IMR-90 (cell line): Measurements from ENCODE around the gene TJAP1. TPM values are rescaled to one million over a fixed set of nuclear protein-coding genes. Genes with fewer than 3 reads are reported as not detected.
A peak's percentile ranks its signal among the peaks of the same experiment; 100 is the strongest.

Experiments
- ATAC-seq: fragments of 200-7000 bp; cut with Tn5 transposase; 2 replicates; pipeline ENCODE4 v1.9.1; 2020; ENCODE audit warnings: low read depth, mild to moderate bottlenecking, moderate library complexity
- BruUV-seq: library from RNA; stranded (reverse); fragments of 400-500 nt; replicated peaks from 2 replicates; lab custom pipeline; 2021; lab: Mats Ljungman, UMichigan
- CTCF ChIA-PET: fragments of 300-600 bp; formaldehyde crosslinking; extraction: SDS; loops from one replicate; lab custom pipeline; 2021; ENCODE audit warnings: antibody characterized with exemption; lab: Yijun Ruan, JAX
- POLR2A ChIA-PET: fragments of 300-600 bp; sonication (Branson Sonifier 250); formaldehyde crosslinking; loops from one replicate; lab custom pipeline; 2022; ENCODE audit warnings: antibody characterized with exemption; ENCODE audit not compliant: unreplicated experiment; lab: Charles Lee
- DNase-seq: peaks from one replicate; pipeline ENCODE4 v3.0.0; 2013
- H2AFZ ChIP-seq: replicated peaks from 2 replicates; pipeline ENCODE3; 2013; ENCODE audit warnings: low read length, mild to moderate bottlenecking; ENCODE audit not compliant: poor library complexity
- H2AK5ac ChIP-seq: 2 replicates; pipeline ENCODE4 v1.6.1; 2013; ENCODE audit warnings: low read depth, low read length, inconsistent platforms
- H2AK9ac ChIP-seq: replicated peaks from 2 replicates; pipeline ENCODE3; 2013; ENCODE audit warnings: mild to moderate bottlenecking, low read depth, low read length, moderate library complexity; ENCODE audit not compliant: poor library complexity
- H2BK120ac ChIP-seq: 2 replicates; pipeline ENCODE4 v1.6.1; 2013; ENCODE audit warnings: low read depth, low read length, inconsistent platforms
- H2BK15ac ChIP-seq: 3 replicates; pipeline ENCODE4 v1.6.1; 2013; ENCODE audit warnings: low read depth, low read length, inconsistent platforms
- H2BK20ac ChIP-seq: 2 replicates; pipeline ENCODE4 v1.6.1; 2013; ENCODE audit warnings: low read depth, mild to moderate bottlenecking, inconsistent platforms, low read length, moderate library complexity
- H2BK5ac ChIP-seq: 2 replicates; pipeline ENCODE4 v1.6.1; 2013; ENCODE audit warnings: mild to moderate bottlenecking, low read depth, low read length, inconsistent platforms; ENCODE audit not compliant: poor library complexity, severe bottlenecking
- H3K14ac ChIP-seq: replicated peaks from 2 replicates; pipeline ENCODE4 v1.6.1; 2013; ENCODE audit warnings: low read depth, low read length, inconsistent platforms
- H3K18ac ChIP-seq: 2 replicates; pipeline ENCODE4 v1.6.1; 2013; ENCODE audit warnings: low read depth, low read length, control low read depth
- H3K23ac ChIP-seq: 2 replicates; pipeline ENCODE4 v1.6.1; 2013; ENCODE audit warnings: low read depth, low read length, inconsistent platforms
- H3K27ac ChIP-seq: 2 replicates; pipeline ENCODE4 v1.5.1; 2013; ENCODE audit warnings: mild to moderate bottlenecking, control low read depth, low read length; ENCODE audit not compliant: insufficient read depth
- H3K27me3 ChIP-seq: 2 replicates; pipeline ENCODE4 v1.6.1; 2013; ENCODE audit warnings: low read length; ENCODE audit not compliant: control insufficient read depth, insufficient read depth
- H3K36me3 ChIP-seq: 2 replicates; pipeline ENCODE4 v1.6.1; 2013; ENCODE audit warnings: low read length, mixed read lengths; ENCODE audit not compliant: control insufficient read depth, insufficient read depth
- H3K4ac ChIP-seq: 2 replicates; pipeline ENCODE4 v1.6.1; 2013; ENCODE audit warnings: low read depth, low read length, inconsistent platforms
- H3K4me1 ChIP-seq: 2 replicates; pipeline ENCODE4 v1.6.1; 2013; ENCODE audit warnings: low read length, mixed read lengths; ENCODE audit not compliant: control insufficient read depth, insufficient read depth
- H3K4me2 ChIP-seq: 2 replicates; pipeline ENCODE4 v1.6.1; 2013; ENCODE audit warnings: low read depth, mild to moderate bottlenecking, control low read depth, low read length, moderate library complexity
- H3K4me3 ChIP-seq: 2 replicates; pipeline ENCODE4 v1.5.1; 2013; ENCODE audit warnings: low read depth, mild to moderate bottlenecking, control low read depth, low read length, moderate library complexity; ENCODE audit not compliant: insufficient read depth
- H3K56ac ChIP-seq: 2 replicates; pipeline ENCODE4 v1.6.1; 2013; ENCODE audit warnings: low read length, inconsistent platforms; ENCODE audit not compliant: insufficient read depth; ENCODE audit errors: extremely low read depth
- H3K79me1 ChIP-seq, 2 experiments: 2 replicates each; pipeline ENCODE4 v1.6.1; 2013; ENCODE audit warnings: low read length in 2 of 2, inconsistent platforms in 1 of 2, low read depth in 1 of 2
- H3K9ac ChIP-seq: 2 replicates; pipeline ENCODE4 v1.6.1; 2013; ENCODE audit warnings: low read depth, low read length, control low read depth
- H3K9me1 ChIP-seq: 2 replicates; pipeline ENCODE4 v1.6.1; 2013; ENCODE audit warnings: low read length, inconsistent platforms; ENCODE audit not compliant: insufficient read depth
- H3K9me3 ChIP-seq: 2 replicates; pipeline ENCODE4 v1.6.1; 2013; ENCODE audit warnings: low read length; ENCODE audit not compliant: control insufficient read depth, insufficient read depth
- H4K20me1 ChIP-seq: 2 replicates; pipeline ENCODE4 v1.6.1; 2013; ENCODE audit warnings: low read length, inconsistent platforms; ENCODE audit not compliant: insufficient read depth
- H4K5ac ChIP-seq: 2 replicates; pipeline ENCODE4 v1.6.1; 2013; ENCODE audit warnings: mild to moderate bottlenecking, low read depth, low read length, control low read depth
- H4K8ac ChIP-seq, 2 experiments: 2 replicates each; pipeline ENCODE4 v1.6.1; 2013; ENCODE audit warnings: low read depth in 2 of 2, low read length in 2 of 2, control low read depth in 1 of 2, inconsistent platforms in 1 of 2
- H4K91ac ChIP-seq: 2 replicates; pipeline ENCODE4 v1.6.1; 2013; ENCODE audit warnings: low read depth, low read length, inconsistent platforms; ENCODE audit not compliant: insufficient read depth
- BHLHE40 ChIP-seq: fragments of 150-350 bp; IDR thresholded peaks from 2 replicates; pipeline ENCODE4 v1.6.1; 2016; ENCODE audit warnings: mild to moderate bottlenecking, low read depth, low read length
- MAFK ChIP-seq: IDR thresholded peaks from 2 replicates; pipeline ENCODE4 v1.6.1; 2012; ENCODE audit warnings: low read depth, low read length, improper control_type of control experiment
- NFE2L2 ChIP-seq: fragments of 150-350 bp; IDR thresholded peaks from 2 replicates; pipeline ENCODE4 v1.6.1; 2016; ENCODE audit warnings: low read depth, mild to moderate bottlenecking, low read length
- POLR2A ChIP-seq: IDR thresholded peaks from 2 replicates; pipeline ENCODE4 v1.6.1; 2012; ENCODE audit warnings: mild to moderate bottlenecking, low read depth, low read length
- whole genome bisulfite sequencing, 2 experiments: methylation state at CpG; one replicate each; pipeline versions ENCODE4 v1.1.5 to v1.1.7; 2013; ENCODE audit warnings: missing lambda C conversion rate in 2 of 2; ENCODE audit not compliant: insufficient read length in 1 of 2; ENCODE audit errors: extremely low coverage in 2 of 2; 5-methylcytosine and 5-hydroxymethylcytosine counted together
- dilution Hi-C: fragments of 300-500 bp; cut with HindIII; formaldehyde crosslinking; loops from one replicate; pipeline ENCODE4 v1.14.3; 2018; ENCODE audit warnings: low sequenced_read_pairs; ENCODE audit not compliant: unreplicated experiment
- in situ Hi-C: fragments of 300-500 bp; cut with MboI; formaldehyde crosslinking; loops from 3 replicates; pipeline ENCODE4 v1.14.3; 2019; ENCODE audit warnings: low sequenced_read_pairs, inconsistent platforms, mixed read lengths
- intact Hi-C: fragments of 100-400 bp; cut with micrococcal nuclease; formaldehyde crosslinking; loops from 2 replicates; pipeline ENCODE4 v1.10.0; 2022
- polyA plus RNA-seq, 3 experiments: library from polyadenylated mRNA; depleted of rRNA; stranded (reverse); fragments of >200 nt; gene quantifications; 2 replicates each; pipeline ENCODE4 v1.2.3, GENCODE V29; 2012; ENCODE audit warnings: low replicate concordance in 1 of 3
- total RNA-seq: library from RNA; depleted of rRNA; stranded (reverse); fragments of >200 nt; gene quantifications from 2 replicates; pipeline ENCODE4 v1.2.3, GENCODE V29; 2012
- TF ChIP-seq, protein P1 (sequence below): conservative IDR thresholded peaks from 2 replicates; pipeline ENCODE4 v1.5.1; 2012; ENCODE audit warnings: mild to moderate bottlenecking, low read depth, low read length, improper control_type of control experiment
- TF ChIP-seq, protein P2 (sequence below): fragments of 150-350 bp; IDR thresholded peaks from 2 replicates; pipeline ENCODE4 v1.6.1; 2016; ENCODE audit warnings: low read depth, mild to moderate bottlenecking, low read length, moderate library complexity, borderline replicate concordance

The TJAP1 gene
- total and polyA plus RNA-seq, 2 of the 4 experiments (the other 2 are of a cell fraction): 12.2 to 34.2 TPM

DNA sequence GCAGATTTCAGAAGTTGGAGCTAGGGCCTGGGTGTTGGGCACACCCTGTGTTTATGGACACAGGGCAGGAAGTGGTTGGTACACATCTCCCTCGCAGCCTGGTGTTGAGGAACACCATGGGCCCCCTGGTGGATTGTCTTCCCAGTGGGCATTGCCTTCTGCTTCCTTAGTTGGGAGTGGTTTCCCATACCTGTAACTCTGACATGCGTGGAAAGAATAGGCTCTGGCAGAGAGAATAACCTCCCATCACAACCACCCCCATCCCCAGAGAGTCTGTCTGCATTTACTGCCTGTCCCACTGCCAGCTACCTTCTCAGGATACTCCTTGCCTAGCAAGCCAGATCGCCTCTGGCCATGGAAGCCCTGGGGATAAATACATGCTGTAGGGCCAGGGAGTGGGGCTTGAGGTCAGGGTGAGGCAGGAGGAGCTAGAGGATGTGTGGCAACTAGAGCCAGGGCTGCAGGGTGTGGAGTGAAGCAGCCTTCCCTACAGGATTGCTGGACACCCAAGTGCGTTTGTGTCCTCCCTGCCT lies 18.1 kb downstream of the TJAP1 start:
- H3K4me3 ChIP-seq: no peak overlapping the region
- H3K56ac ChIP-seq: no peak overlapping the region
- H4K20me1 ChIP-seq: peaks cover 22% of the 10 kb centered on the region; the same call in 1 of the 2 replicates
- intact Hi-C loops (loop anchor here (5.0 kb wide), 1 partner anchor 128 kb away; the partner anchor contains the start of gene ZNF318), in situ Hi-C loops (loop anchor here (5.0 to 10.0 kb wide), 2 partner anchors 33 to 51 kb away; no protein-coding TSS in a partner anchor), dilution Hi-C loops (no loop called here)
- H3K23ac ChIP-seq: peak overlapping the region; percentile 30; the same call in 1 of the 2 replicates
- H3K4me2 ChIP-seq: no peak overlapping the region
- H3K9me3 ChIP-seq: no peaks in the 10 kb centered on the region
- peak overlapping the region; percentile 71 for H2BK5ac ChIP-seq
- TF ChIP-seq, protein P1, sequence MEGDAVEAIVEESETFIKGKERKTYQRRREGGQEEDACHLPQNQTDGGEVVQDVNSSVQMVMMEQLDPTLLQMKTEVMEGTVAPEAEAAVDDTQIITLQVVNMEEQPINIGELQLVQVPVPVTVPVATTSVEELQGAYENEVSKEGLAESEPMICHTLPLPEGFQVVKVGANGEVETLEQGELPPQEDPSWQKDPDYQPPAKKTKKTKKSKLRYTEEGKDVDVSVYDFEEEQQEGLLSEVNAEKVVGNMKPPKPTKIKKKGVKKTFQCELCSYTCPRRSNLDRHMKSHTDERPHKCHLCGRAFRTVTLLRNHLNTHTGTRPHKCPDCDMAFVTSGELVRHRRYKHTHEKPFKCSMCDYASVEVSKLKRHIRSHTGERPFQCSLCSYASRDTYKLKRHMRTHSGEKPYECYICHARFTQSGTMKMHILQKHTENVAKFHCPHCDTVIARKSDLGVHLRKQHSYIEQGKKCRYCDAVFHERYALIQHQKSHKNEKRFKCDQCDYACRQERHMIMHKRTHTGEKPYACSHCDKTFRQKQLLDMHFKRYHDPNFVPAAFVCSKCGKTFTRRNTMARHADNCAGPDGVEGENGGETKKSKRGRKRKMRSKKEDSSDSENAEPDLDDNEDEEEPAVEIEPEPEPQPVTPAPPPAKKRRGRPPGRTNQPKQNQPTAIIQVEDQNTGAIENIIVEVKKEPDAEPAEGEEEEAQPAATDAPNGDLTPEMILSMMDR: peak; percentile 20; the same call in 1 of the 2 replicates
- TF ChIP-seq NFE2L2: no peak
- TF ChIP-seq, protein P2, sequence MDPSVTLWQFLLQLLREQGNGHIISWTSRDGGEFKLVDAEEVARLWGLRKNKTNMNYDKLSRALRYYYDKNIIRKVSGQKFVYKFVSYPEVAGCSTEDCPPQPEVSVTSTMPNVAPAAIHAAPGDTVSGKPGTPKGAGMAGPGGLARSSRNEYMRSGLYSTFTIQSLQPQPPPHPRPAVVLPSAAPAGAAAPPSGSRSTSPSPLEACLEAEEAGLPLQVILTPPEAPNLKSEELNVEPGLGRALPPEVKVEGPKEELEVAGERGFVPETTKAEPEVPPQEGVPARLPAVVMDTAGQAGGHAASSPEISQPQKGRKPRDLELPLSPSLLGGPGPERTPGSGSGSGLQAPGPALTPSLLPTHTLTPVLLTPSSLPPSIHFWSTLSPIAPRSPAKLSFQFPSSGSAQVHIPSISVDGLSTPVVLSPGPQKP: no peak
- TF ChIP-seq BHLHE40: no peak
- TF ChIP-seq MAFK: no peak
- no peak for TF ChIP-seq POLR2A
- H3K4ac ChIP-seq: peak overlapping the region; percentile 73
- H4K5ac ChIP-seq: no peak overlapping the region
- H3K4me1 ChIP-seq: peaks cover 46% of the 10 kb centered on the region
- H2BK20ac ChIP-seq: peak overlapping the region; percentile 38
- peaks cover 20% of the 10 kb centered on the region for H3K36me3 ChIP-seq
- ChIA-PET POLR2A (interaction anchor here (0.5 kb wide), 1 partner anchor 12 kb away, joined by 3 read pairs; no protein-coding TSS in a partner anchor), CTCF (interaction anchor here (0.5 to 3.3 kb wide), 4 partner anchors 11 to 43 kb away, joined by 3 to 17 read pairs (median 3); no protein-coding TSS in a partner anchor)
- DNase-seq (no peak), ATAC-seq (no peak)
- no peak overlapping the region for H3K27ac ChIP-seq
- H3K79me1 ChIP-seq: peaks cover 34 to 61% of the 10 kb centered on the region in 2 experiments
- no CpG with 5 or more reads among the region's 4 CpGs for WGBS, 2 experiments
- H2AFZ ChIP-seq: peak overlapping the region; percentile 29
- peak overlapping the region; percentile 75 for H2BK120ac ChIP-seq
- H4K8ac ChIP-seq: peak overlapping the region in 1 of 2 experiments; percentile 54; a peak in 2 of 4 replicates
- no peak overlapping the region for H3K9ac ChIP-seq
- H3K14ac ChIP-seq: 0 out of 2 replicates have a peak overlapping the region, but pooled peaks have one; percentile 27
- peak overlapping the region; percentile 33; the same call in 2 of the 3 replicates for H2BK15ac ChIP-seq
- H4K91ac ChIP-seq: peak overlapping the region; percentile 80
- H3K18ac ChIP-seq: no peak overlapping the region
- H2AK9ac ChIP-seq: peak overlapping the region; percentile 67
- no TSS peak for BruUV-seq
- H3K27me3 ChIP-seq: no peaks in the 10 kb centered on the region
- H3K9me1 ChIP-seq: peaks cover 34% of the 10 kb centered on the region
- peak overlapping the region; percentile 57 for H2AK5ac ChIP-seq
